ENCODE data around the gene PKHD1.
"Not testable (repeated sequence)": the region's sequence is repeated elsewhere in the genome, so short reads cannot be mapped to it uniquely, and the experiment has no call there.

The PKHD1 gene

GRCh38 chr6:51866867-51867266, 220.5 kb downstream of the PKHD1 start:
- H3K27me3 ChIP-seq (ENCODE audit: control insufficient read depth in 1 of 2, insufficient read depth in 2 of 2, low read length in 2 of 2): no peaks in the 10 kb centered on the region
- H3K4me3 ChIP-seq (ENCODE audit: low read depth in 1 of 2, low read length in 2 of 2): no peak overlapping the region
- no peaks in the 10 kb centered on the region for H3K9me3 ChIP-seq (ENCODE audit: low read length)
- no peaks in the 10 kb centered on the region for H3K4me1 ChIP-seq (ENCODE audit: insufficient read depth, low read length)
- no peak overlapping the region for H3K27ac ChIP-seq (ENCODE audit: low read depth, low read length)
- no peaks in the 10 kb centered on the region for H3K36me3 ChIP-seq (ENCODE audit: insufficient read depth, low read length)
- H3K9ac ChIP-seq (ENCODE audit: low read length): no peak overlapping the region

DNA sequence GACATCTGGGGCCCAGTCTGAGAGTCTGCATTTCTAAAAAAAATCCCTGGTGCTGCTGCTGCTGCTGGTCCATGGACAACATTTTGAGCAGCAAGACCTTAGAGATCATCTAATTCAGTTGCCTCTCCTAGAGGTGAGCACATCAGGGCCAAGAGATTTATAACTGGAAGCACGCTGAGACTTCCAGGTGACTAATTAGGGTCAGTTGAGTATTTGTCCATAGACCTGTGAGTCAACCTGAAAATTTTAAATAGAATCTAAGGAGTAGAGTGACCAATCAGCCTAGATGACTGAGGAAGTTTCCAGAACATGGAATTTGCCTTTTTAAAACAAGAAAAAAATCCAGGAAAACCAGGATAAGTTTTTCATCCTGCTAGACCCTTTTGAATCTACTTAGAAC, 221.4 kb downstream of the PKHD1 start:
- Histone ChIP-seq H3K27ac (ENCODE audit: low read depth, low read length) (no peak overlapping the region), H3K27me3 (ENCODE audit: control insufficient read depth in 1 of 2, insufficient read depth in 2 of 2, low read length in 2 of 2) (no peaks in the 10 kb centered on the region), H3K36me3 (ENCODE audit: insufficient read depth, low read length) (no peaks in the 10 kb centered on the region), H3K9me3 (ENCODE audit: low read length) (no peaks in the 10 kb centered on the region), H3K4me1 (ENCODE audit: insufficient read depth, low read length) (no peaks in the 10 kb centered on the region), H3K4me3 (ENCODE audit: low read depth in 1 of 2, low read length in 2 of 2) (no peak overlapping the region), H3K9ac (ENCODE audit: low read length) (no peak overlapping the region)

GRCh38 chr6:51865176-51865575, 222.2 kb downstream of the PKHD1 start:
- no peaks in the 10 kb centered on the region for H3K36me3 ChIP-seq (ENCODE audit: insufficient read depth, low read length)
- no peaks in the 10 kb centered on the region for H3K9me3 ChIP-seq (ENCODE audit: low read length)
- no peaks in the 10 kb centered on the region for H3K27me3 ChIP-seq (ENCODE audit: control insufficient read depth in 1 of 2, insufficient read depth in 2 of 2, low read length in 2 of 2)
- H3K4me1 ChIP-seq (ENCODE audit: insufficient read depth, low read length): no peaks in the 10 kb centered on the region
- H3K4me3 ChIP-seq (ENCODE audit: low read depth in 1 of 2, low read length in 2 of 2): no peak overlapping the region
- no peak overlapping the region for H3K9ac ChIP-seq (ENCODE audit: low read length)
- H3K27ac ChIP-seq (ENCODE audit: low read depth, low read length): no peak overlapping the region

DNA sequence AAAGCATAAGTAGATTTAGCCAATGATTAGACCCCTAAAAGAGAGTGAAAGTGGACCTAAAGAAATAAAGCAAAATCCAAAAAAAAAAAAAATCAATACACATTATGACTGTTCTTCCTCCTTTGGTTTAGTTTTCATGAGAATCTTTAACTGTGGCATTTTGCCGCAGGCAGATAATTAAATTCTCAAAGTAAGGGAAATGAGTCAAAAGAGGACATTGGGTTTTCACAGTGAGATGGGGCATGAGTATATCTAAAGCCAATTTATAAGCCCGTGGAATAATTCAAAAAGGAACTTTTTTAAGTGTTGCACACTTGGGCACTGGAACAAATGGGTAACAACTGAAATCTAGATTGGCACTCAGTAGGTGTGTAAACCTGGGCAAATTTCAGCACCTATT, 230.3 kb downstream of the PKHD1 start:
- no peaks in the 10 kb centered on the region for H3K9me3 ChIP-seq (ENCODE audit: low read length)

GRCh38 chr6:51856508-51856907, 230.9 kb downstream of the PKHD1 start:
- Histone ChIP-seq H3K36me3 (ENCODE audit: insufficient read depth, low read length) (no peaks in the 10 kb centered on the region), H3K9ac (ENCODE audit: low read length) (no peak overlapping the region), H3K27ac (ENCODE audit: low read depth, low read length) (no peak overlapping the region)

More for the DNA sequence above, 230.3 kb downstream of the PKHD1 start:
- no peaks in the 10 kb centered on the region for H3K36me3 ChIP-seq (ENCODE audit: insufficient read depth, low read length)
- no peak overlapping the region for H3K27ac ChIP-seq (ENCODE audit: low read depth, low read length)
- no peaks in the 10 kb centered on the region for H3K27me3 ChIP-seq (ENCODE audit: control insufficient read depth in 1 of 2, insufficient read depth in 2 of 2, low read length in 2 of 2)
- H3K4me3 ChIP-seq (ENCODE audit: low read depth in 1 of 2, low read length in 2 of 2): no peak overlapping the region
- no peaks in the 10 kb centered on the region for H3K4me1 ChIP-seq (ENCODE audit: insufficient read depth, low read length)
- H3K9ac ChIP-seq (ENCODE audit: low read length): no peak overlapping the region

GRCh38 chr6:51855310-51856082, 231.9 kb downstream of the PKHD1 start:
- Histone ChIP-seq H3K4me3 (ENCODE audit: low read depth in 1 of 2, low read length in 2 of 2) (no peak overlapping the region), H3K4me1 (ENCODE audit: insufficient read depth, low read length) (no peaks in the 10 kb centered on the region), H3K27me3 (ENCODE audit: control insufficient read depth in 1 of 2, insufficient read depth in 2 of 2, low read length in 2 of 2) (no peaks in the 10 kb centered on the region), H3K36me3 (ENCODE audit: insufficient read depth, low read length) (no peaks in the 10 kb centered on the region), H3K9me3 (ENCODE audit: low read length) (no peaks in the 10 kb centered on the region), H3K9ac (ENCODE audit: low read length) (no peak overlapping the region), H3K27ac (ENCODE audit: low read depth, low read length) (no peak overlapping the region)

More at GRCh38 chr6:51856508-51856907, 230.9 kb downstream of the PKHD1 start:
- H3K27me3 ChIP-seq (ENCODE audit: control insufficient read depth in 1 of 2, insufficient read depth in 2 of 2, low read length in 2 of 2): no peaks in the 10 kb centered on the region
- no peak overlapping the region for H3K4me3 ChIP-seq (ENCODE audit: low read depth in 1 of 2, low read length in 2 of 2)
- no peaks in the 10 kb centered on the region for H3K9me3 ChIP-seq (ENCODE audit: low read length)
- no peaks in the 10 kb centered on the region for H3K4me1 ChIP-seq (ENCODE audit: insufficient read depth, low read length)

- Histone ChIP-seq H3K36me3 (ENCODE audit: insufficient read depth, low read length) (no peaks in the 10 kb centered on the region), H3K4me3 (ENCODE audit: low read depth in 1 of 2, low read length in 2 of 2) (no peak overlapping the region), H3K4me1 (ENCODE audit: insufficient read depth, low read length) (no peaks in the 10 kb centered on the region), H3K27ac (ENCODE audit: low read depth, low read length) (no peak overlapping the region), H3K9me3 (ENCODE audit: low read length) (no peaks in the 10 kb centered on the region), H3K9ac (ENCODE audit: low read length) (no peak overlapping the region), H3K27me3 (ENCODE audit: control insufficient read depth in 1 of 2, insufficient read depth in 2 of 2, low read length in 2 of 2) (no peaks in the 10 kb centered on the region)
These were observed 232.5 kb downstream of the PKHD1 start for GRCh38 chr6:51854876-51855275.

DNA sequence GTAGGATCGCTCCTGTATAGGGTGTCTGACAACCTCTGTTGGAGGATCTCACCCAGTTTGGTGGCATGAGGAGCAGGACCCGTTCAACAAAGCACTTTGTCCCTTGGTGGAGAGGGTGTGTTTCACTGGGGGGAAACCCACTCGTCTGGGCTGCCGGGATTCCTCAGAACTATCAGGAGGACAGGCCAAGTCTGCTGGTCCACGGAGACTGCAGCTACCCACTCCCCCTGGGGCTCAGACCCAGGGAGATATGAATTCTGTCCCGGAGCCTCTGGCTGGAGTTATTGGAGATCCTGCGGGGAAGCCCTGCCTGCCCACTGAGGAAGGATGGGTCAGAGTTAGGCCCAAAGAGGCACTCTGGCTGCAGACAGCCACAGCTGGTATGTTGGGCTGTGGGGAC, 233.1 kb downstream of the PKHD1 start:
- H3K27me3 ChIP-seq (ENCODE audit: control insufficient read depth in 1 of 2, insufficient read depth in 2 of 2, low read length in 2 of 2): no peaks in the 10 kb centered on the region
- no peak overlapping the region for H3K4me3 ChIP-seq (ENCODE audit: low read depth in 1 of 2, low read length in 2 of 2)
- H3K9ac ChIP-seq (ENCODE audit: low read length): no peak overlapping the region
- no peaks in the 10 kb centered on the region for H3K36me3 ChIP-seq (ENCODE audit: insufficient read depth, low read length)
- H3K9me3 ChIP-seq (ENCODE audit: low read length): no peaks in the 10 kb centered on the region
- H3K4me1 ChIP-seq (ENCODE audit: insufficient read depth, low read length): no peaks in the 10 kb centered on the region
- no peak overlapping the region for H3K27ac ChIP-seq (ENCODE audit: low read depth, low read length)

DNA sequence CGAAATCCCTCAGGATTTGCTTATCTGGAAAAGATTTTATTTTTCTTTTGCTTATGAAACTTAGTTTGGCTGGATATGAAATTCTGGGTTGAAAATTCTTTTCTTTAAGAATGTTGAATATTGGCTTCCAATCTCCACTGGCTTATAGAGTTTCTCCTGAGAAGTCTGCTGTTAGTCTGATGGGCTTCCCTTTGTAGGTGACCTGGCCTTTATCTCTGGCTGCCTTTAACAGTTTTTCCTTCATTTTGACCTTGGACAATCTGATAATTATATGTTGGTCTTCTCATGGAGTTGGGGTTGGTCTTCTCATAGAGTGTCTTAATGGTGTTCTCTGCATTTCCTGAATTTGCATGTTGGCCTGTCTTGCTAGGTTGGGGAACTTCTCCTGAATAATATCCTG, 234.3 kb downstream of the PKHD1 start:
- H3K9ac ChIP-seq (ENCODE audit: low read length): not testable (repeated sequence)

DNA sequence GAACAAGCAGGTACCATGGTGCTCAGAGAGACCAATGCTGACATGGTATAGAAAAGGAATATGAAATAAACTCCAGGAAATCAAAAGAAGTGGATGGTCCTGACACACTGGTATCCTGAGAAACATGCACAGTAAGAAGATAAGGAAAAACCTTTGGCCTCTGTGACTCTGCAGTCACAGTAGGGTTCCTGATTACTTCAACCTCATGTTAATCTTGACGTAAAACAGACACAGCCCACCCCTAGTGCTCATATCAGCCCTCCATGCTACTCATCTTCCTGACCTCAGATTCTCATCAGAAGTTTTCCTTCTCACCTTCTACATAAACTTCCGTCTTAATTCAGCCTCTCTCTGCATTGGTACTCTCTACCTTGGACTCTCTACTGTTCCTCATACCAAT, 240.9 kb downstream of the PKHD1 start:
- Histone ChIP-seq H3K27ac (ENCODE audit: low read depth, low read length) (no peak overlapping the region), H3K4me3 (ENCODE audit: low read depth in 1 of 2, low read length in 2 of 2) (no peak overlapping the region), H3K27me3 (ENCODE audit: control insufficient read depth in 1 of 2, insufficient read depth in 2 of 2, low read length in 2 of 2) (no peaks in the 10 kb centered on the region), H3K9me3 (ENCODE audit: low read length) (no peaks in the 10 kb centered on the region), H3K36me3 (ENCODE audit: insufficient read depth, low read length) (no peaks in the 10 kb centered on the region), H3K4me1 (ENCODE audit: insufficient read depth, low read length) (no peaks in the 10 kb centered on the region), H3K9ac (ENCODE audit: low read length) (no peak overlapping the region)

More for the DNA sequence above, 234.3 kb downstream of the PKHD1 start:
- not testable (repeated sequence) for H3K9me3 ChIP-seq (ENCODE audit: low read length); H3K27ac ChIP-seq (ENCODE audit: low read depth, low read length); H3K4me1 ChIP-seq (ENCODE audit: insufficient read depth, low read length); H3K4me3 ChIP-seq (ENCODE audit: low read depth in 1 of 2, low read length in 2 of 2); H3K27me3 ChIP-seq (ENCODE audit: control insufficient read depth in 1 of 2, insufficient read depth in 2 of 2, low read length in 2 of 2); H3K36me3 ChIP-seq (ENCODE audit: insufficient read depth, low read length)

GRCh38 chr6:51844336-51844735, 243.1 kb downstream of the PKHD1 start:
- H3K4me3 ChIP-seq (ENCODE audit: low read depth in 1 of 2, low read length in 2 of 2): no peak overlapping the region
- no peaks in the 10 kb centered on the region for H3K36me3 ChIP-seq (ENCODE audit: insufficient read depth, low read length)
- no peaks in the 10 kb centered on the region for H3K9me3 ChIP-seq (ENCODE audit: low read length)
- no peaks in the 10 kb centered on the region for H3K27me3 ChIP-seq (ENCODE audit: control insufficient read depth in 1 of 2, insufficient read depth in 2 of 2, low read length in 2 of 2)
- H3K9ac ChIP-seq (ENCODE audit: low read length): no peak overlapping the region
- H3K4me1 ChIP-seq (ENCODE audit: insufficient read depth, low read length): no peaks in the 10 kb centered on the region
- no peak overlapping the region for H3K27ac ChIP-seq (ENCODE audit: low read depth, low read length)

GRCh38 chr6:51843456-51844056, 243.9 kb downstream of the PKHD1 start:
- H3K27ac ChIP-seq (ENCODE audit: low read depth, low read length): no peak overlapping the region

More at GRCh38 chr6:51843456-51844056, 243.9 kb downstream of the PKHD1 start:
- Histone ChIP-seq H3K27me3 (ENCODE audit: control insufficient read depth in 1 of 2, insufficient read depth in 2 of 2, low read length in 2 of 2) (no peaks in the 10 kb centered on the region), H3K36me3 (ENCODE audit: insufficient read depth, low read length) (no peaks in the 10 kb centered on the region), H3K9ac (ENCODE audit: low read length) (no peak overlapping the region), H3K9me3 (ENCODE audit: low read length) (no peaks in the 10 kb centered on the region), H3K4me1 (ENCODE audit: insufficient read depth, low read length) (no peaks in the 10 kb centered on the region), H3K4me3 (ENCODE audit: low read depth in 1 of 2, low read length in 2 of 2) (no peak overlapping the region)

All from muscle layer of colon (tissue), 2 donors.